Fibroblast of lung (primary cell): ENCODE measurements around the gene GPR84.

Source experiments
- EZH2 ChIP-seq: IDR thresholded peaks from 2 replicates; pipeline ENCODE4 v1.5.1; 2012; ENCODE audit warnings: low read length, control low read depth, mild to moderate bottlenecking; ENCODE audit errors: missing control alignments
- TF ChIP-seq, protein P1 (sequence below), 2 donors: IDR thresholded peaks in 1 of 2; conservative IDR thresholded peaks in 1 of 2; 1 replicate in 1 of 2; 2 replicates in 1 of 2; pipeline ENCODE4 v1.5.1; 2011 to 2012; ENCODE audit warnings: low read length in 2 of 2, control low read depth in 1 of 2, inconsistent platforms in 1 of 2, low read depth in 1 of 2, mild to moderate bottlenecking in 1 of 2

DNA sequence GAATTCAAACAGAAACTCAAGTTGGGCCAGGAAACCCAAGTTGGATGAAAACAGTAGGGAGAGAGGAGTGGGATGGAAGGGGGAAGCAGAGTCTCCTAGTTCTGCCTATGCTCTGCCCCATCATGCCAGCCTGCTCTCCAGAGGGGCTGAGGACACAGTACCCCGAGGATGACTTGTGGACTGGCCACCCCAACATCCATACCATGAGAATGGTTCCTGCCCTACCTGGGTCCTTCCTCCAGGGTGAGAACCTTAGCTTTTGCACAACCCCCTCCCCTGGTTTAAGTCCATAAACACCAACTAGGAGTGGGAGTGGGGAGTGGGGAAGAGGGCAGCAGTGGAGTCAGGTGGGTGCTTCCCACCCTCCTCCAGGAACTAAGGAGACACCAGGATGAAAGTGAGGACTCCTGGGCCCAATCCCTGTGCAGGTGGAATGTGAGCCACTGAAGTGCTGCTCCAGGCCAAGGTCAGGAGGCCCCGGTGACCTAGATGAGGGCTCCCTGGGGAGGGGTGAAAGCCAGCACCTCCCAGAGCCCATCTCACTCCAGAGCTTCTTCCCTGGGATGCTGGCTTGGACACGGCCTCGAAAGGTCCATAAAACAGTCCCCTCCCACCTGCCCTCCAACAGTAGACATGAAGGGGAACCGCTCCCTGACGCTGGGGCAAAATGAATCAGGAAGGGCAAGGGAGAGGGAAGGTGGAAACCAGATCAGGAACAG lies 13.7 kb upstream of the GPR84 start:
- TF ChIP-seq, protein P1, sequence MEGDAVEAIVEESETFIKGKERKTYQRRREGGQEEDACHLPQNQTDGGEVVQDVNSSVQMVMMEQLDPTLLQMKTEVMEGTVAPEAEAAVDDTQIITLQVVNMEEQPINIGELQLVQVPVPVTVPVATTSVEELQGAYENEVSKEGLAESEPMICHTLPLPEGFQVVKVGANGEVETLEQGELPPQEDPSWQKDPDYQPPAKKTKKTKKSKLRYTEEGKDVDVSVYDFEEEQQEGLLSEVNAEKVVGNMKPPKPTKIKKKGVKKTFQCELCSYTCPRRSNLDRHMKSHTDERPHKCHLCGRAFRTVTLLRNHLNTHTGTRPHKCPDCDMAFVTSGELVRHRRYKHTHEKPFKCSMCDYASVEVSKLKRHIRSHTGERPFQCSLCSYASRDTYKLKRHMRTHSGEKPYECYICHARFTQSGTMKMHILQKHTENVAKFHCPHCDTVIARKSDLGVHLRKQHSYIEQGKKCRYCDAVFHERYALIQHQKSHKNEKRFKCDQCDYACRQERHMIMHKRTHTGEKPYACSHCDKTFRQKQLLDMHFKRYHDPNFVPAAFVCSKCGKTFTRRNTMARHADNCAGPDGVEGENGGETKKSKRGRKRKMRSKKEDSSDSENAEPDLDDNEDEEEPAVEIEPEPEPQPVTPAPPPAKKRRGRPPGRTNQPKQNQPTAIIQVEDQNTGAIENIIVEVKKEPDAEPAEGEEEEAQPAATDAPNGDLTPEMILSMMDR (conservative IDR thresholded peaks at IDR 0.05 in 1 of 2, IDR thresholded peaks at IDR 0.05 in 1 of 2; ENCODE audit: low read depth in 1 of 2, low read length in 2 of 2), result no peak
- no peak for TF ChIP-seq EZH2
